Hepatocyte (in vitro differentiated cells): ENCODE data around the gene EDARADD.

Source experiments
- EZH2 ChIP-seq: fragments of 200-600 bp; sonication (generic); IDR thresholded peaks from 2 replicates; pipeline ENCODE4 v1.6.1; 2016; ENCODE audit warnings: antibody characterized with exemption, mild to moderate bottlenecking, borderline replicate concordance
- TF ChIP-seq, protein P1 (sequence below): fragments of 200-600 bp; sonication (generic); IDR thresholded peaks from 2 replicates; pipeline ENCODE4 v1.5.1; 2016; ENCODE audit warnings: antibody characterized with exemption, mild to moderate bottlenecking; ENCODE audit not compliant: poor library complexity

DNA sequence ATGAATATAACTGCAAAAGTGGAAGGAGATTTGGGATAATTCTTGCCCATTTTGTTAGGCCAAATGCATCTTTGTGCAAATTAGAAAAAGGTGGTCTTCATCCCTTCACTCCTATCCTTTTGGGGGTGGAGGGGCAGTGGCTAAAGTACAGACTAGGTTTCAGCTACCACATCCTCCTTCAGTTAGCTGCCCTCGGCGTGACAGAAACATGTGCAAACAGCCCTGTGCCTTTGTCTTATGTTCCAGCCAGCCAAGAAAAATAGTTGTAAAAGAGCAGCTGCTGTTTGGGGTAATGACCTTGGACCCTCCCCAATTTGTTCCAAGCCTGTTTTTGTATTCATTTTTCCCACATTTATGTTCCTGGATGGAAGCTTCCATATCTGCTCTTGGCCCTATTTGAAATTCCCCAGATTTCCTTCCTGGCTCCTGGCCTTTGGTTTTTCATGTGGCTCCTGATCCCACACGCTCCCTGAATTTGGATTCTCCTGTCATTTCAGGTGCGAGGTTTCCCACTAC lies 121.4 kb downstream of the EDARADD start:
- TF ChIP-seq, protein P1, sequence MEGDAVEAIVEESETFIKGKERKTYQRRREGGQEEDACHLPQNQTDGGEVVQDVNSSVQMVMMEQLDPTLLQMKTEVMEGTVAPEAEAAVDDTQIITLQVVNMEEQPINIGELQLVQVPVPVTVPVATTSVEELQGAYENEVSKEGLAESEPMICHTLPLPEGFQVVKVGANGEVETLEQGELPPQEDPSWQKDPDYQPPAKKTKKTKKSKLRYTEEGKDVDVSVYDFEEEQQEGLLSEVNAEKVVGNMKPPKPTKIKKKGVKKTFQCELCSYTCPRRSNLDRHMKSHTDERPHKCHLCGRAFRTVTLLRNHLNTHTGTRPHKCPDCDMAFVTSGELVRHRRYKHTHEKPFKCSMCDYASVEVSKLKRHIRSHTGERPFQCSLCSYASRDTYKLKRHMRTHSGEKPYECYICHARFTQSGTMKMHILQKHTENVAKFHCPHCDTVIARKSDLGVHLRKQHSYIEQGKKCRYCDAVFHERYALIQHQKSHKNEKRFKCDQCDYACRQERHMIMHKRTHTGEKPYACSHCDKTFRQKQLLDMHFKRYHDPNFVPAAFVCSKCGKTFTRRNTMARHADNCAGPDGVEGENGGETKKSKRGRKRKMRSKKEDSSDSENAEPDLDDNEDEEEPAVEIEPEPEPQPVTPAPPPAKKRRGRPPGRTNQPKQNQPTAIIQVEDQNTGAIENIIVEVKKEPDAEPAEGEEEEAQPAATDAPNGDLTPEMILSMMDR = no peak
- no peak for TF ChIP-seq EZH2
